TTC549 (cell line): Measurements from ENCODE around the gene CSNK2A1.
"Not testable (repeated sequence)": the region's sequence is repeated elsewhere in the genome, so short reads cannot be mapped to it uniquely, and the experiment has no call there.

Experiments
- FAIRE-seq: peaks from 2 replicates; lab custom pipeline; 2012; peaks lifted over from hg19 to GRCh38; lab: Jason Lieb, UNC

Gene CSNK2A1

GRCh38 chr20:454951-455350, 88.6 kb downstream of the CSNK2A1 start:
- no peak for FAIRE-seq

- FAIRE-seq, result not testable (repeated sequence)
These were observed 91.6 kb downstream of the CSNK2A1 start for GRCh38 chr20:452021-452420.

GRCh38 chr20:445514-446336, 97.9 kb downstream of the CSNK2A1 start:
- no peak for FAIRE-seq

GRCh38 chr20:444862-445426, 98.6 kb downstream of the CSNK2A1 start:
- FAIRE-seq, result no peak

GRCh38 chr20:444117-444516, 99.5 kb downstream of the CSNK2A1 start:
- no peak for FAIRE-seq

GRCh38 chr20:443223-443775, 100.3 kb downstream of the CSNK2A1 start:
- FAIRE-seq, result no peak

GRCh38 chr20:440636-441035, 103.0 kb downstream of the CSNK2A1 start:
- FAIRE-seq, result no peak

GRCh38 chr20:440148-440547, 103.4 kb downstream of the CSNK2A1 start:
- no peak for FAIRE-seq

- no peak for FAIRE-seq
These were observed 104.8 kb downstream of the CSNK2A1 start for GRCh38 chr20:438571-439469.

- no peak for FAIRE-seq
These were observed 105.7 kb downstream of the CSNK2A1 start for GRCh38 chr20:437787-438486.

- no peak for FAIRE-seq
These were observed 107.1 kb downstream of the CSNK2A1 start for GRCh38 chr20:436476-436875.

GRCh38 chr20:435558-435957, 108.0 kb downstream of the CSNK2A1 start:
- no peak for FAIRE-seq

- no peak for FAIRE-seq
These were observed 108.8 kb downstream of the CSNK2A1 start for GRCh38 chr20:434661-435419.

- no peak for FAIRE-seq
These were observed 109.4 kb downstream of the CSNK2A1 start for GRCh38 chr20:434221-434620.

GRCh38 chr20:433300-433975, 110.2 kb downstream of the CSNK2A1 start:
- FAIRE-seq, result no peak

- FAIRE-seq, result no peak
These were observed 110.8 kb downstream of the CSNK2A1 start for GRCh38 chr20:432677-433299.

GRCh38 chr20:432208-432607, 111.4 kb downstream of the CSNK2A1 start:
- no peak for FAIRE-seq

- FAIRE-seq, result peak; percentile 45
These were observed 112.3 kb downstream of the CSNK2A1 start for GRCh38 chr20:431012-431904.
